Hypothalamus (tissue), 51 donors: ENCODE data around the gene ZFYVE1.
A peak's percentile ranks its signal among the peaks of the same experiment; 100 is the strongest.
"Not testable (repeated sequence)": the region's sequence is repeated elsewhere in the genome, so short reads cannot be mapped to it uniquely, and the experiment has no call there.

Experiments
- DNase-seq, 51 donors: peaks; one replicate each; lab custom pipeline; 2025; lab: John Stamatoyannopoulos, UW

The ZFYVE1 gene

DNA sequence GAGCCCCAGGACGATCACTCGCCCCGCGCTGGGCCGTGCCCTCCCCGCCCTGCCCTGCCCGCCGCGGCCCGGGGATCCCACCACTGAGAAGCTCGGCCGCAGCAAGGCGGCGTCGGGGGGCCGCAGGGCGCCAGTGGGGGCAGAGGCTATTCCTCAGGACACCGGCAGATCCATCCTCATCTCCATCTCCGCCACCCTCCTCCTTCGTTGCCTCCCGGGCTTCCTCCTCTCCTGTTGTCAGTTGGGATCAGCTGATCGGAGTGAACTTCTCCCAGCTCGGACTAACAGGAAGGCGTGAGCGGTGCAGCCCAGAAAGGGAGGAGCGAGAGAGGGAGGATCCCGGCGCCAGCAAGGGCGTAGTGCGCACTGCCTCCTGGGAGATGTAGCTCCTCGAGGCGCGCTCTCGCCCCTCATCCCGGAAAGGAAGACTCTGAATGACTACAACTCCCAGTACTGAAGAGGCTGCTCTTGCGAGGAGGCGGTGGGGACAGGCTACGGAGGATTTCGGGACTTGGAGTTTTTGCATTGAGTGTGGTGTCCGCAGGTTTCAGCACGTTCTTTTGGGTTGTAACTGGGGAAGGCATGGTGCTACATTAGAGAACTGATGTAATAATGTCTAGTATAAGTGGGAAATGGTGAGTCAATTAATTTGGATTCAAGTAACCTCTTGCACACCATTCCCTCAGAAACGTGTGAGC is at the start of gene ZFYVE1:
ZFYVE1 (minus strand) TSS at position 262 of the 698 bp plus-strand sequence. CDS start 2,598 bp downstream, outside the sequence.
- peak; percentile 58 to 99 (median 97) for DNase-seq

DNA sequence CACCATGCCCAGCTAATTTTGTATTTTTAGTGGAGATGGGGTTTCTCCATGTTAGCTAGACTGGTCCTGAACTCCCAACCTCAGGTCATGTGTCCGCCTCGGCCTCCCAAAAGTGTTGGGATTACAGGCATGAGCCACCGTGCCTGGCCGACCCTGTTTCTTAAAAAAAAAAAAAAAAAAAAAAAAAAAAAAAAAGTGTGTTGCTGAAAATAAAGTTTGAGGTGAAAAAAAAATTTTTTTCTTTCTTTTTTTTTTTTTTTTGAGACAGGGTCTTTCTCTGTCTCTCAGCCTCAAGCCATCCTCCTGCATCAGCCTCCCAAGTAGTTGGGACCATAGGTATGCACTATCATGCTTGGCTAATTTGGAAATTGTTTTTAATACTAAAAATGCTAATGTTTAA is 42.7 kb upstream of the ZFYVE1 start:
- no peak for DNase-seq

GRCh38 chr14:73058922-73059673 is 32.2 kb upstream of the ZFYVE1 start:
- DNase-seq = peak in 18 of 51 donors; percentile 25 to 73 (median 46)

GRCh38 chr14:73058224-73058921 is 31.5 kb upstream of the ZFYVE1 start, which contains the start of gene RBM25:
Gene RBM25 (plus strand): TSS chr14:73058534. CDS start chr14:73071642, 13,108 bp downstream.
- DNase-seq = peak; percentile 72 to 98 (median 92)

GRCh38 chr14:73057944-73058223 is 31.0 kb upstream of the ZFYVE1 start:
- DNase-seq = no peak

- DNase-seq = no peak
Measured at GRCh38 chr14:73055251-73055650, 28.3 kb upstream of the ZFYVE1 start.

- no peak for DNase-seq
Measured at GRCh38 chr14:73049428-73049827, 22.5 kb upstream of the ZFYVE1 start.

GRCh38 chr14:73047808-73048207 is 20.9 kb upstream of the ZFYVE1 start:
- no peak for DNase-seq

GRCh38 chr14:73036706-73037450 is 10.0 kb upstream of the ZFYVE1 start:
- not testable (repeated sequence) for DNase-seq

- DNase-seq = no peak
Measured at GRCh38 chr14:73027984-73028383, 1.1 kb upstream of the ZFYVE1 start.

- DNase-seq = no peak
Measured at GRCh38 chr14:73027546-73027945, 640 bp upstream of the ZFYVE1 start.

DNA sequence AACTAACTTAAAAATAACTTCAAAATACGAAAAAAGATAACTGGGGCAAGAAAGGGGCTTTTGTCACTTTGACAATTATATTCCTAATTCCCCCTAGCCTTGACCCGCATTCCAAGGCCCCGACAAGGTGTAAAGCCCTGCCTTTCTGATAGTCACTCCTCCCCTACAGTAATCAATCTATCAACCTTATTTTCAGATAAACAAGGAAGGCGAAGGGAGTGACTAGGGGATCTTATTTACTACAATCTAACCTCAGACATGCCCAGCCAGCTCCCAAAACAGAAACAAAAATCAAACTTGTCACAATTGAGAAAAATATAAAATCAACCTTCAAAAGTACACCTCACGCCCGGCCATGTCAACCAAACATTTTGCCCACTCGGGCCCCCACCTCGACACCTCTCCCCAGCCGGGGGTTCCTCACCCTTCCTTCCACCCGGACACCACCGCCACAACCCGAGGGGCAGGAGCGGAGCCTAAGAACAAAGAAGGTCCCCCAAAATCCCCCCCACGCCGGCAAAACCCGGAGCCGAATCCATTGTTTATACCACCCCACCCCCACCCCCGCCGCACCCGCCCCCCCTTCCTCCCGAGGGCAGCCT is 562 bp downstream of the ZFYVE1 start:
- peak in 6 of 51 donors; percentile 34 to 48 (median 38) for DNase-seq

DNA sequence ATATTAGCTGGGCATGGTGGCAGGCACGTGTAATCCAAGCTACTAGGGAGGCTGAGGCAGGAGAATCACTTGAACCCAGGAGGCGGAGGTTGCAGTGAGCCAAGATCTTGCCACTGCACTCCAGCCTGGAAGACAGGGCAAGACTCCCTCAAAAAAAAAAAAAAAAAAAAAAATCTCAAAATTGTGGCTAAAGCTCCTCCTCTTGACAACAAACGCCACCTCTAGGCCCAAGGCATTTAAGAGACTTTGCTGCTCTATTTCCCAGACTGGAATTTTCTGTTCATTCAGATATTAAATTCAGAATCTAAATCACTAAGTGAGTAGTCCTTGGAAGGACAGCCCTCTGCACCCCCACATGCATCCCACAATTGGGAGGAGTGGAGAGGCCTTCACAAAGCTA is 1.4 kb downstream of the ZFYVE1 start:
- DNase-seq = no peak

DNA sequence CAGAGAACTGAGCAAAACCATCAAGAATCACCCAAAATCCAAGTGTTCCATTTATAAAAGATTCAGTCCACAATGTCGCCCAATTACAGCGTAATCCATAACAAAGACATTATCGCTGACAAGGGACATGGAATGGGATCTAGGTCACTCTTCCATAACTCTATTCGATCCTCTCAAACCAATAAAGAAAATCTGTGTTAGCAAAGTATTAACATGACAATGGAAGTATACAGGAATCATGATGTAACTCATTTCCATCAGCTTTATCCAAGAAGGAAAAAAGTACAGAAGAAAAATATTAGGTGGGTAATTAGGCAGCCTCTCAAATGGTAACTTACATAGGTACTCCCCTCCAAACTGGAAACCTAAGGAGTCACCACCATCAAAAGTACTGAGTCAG is 4.9 kb downstream of the ZFYVE1 start:
- no peak for DNase-seq

DNA sequence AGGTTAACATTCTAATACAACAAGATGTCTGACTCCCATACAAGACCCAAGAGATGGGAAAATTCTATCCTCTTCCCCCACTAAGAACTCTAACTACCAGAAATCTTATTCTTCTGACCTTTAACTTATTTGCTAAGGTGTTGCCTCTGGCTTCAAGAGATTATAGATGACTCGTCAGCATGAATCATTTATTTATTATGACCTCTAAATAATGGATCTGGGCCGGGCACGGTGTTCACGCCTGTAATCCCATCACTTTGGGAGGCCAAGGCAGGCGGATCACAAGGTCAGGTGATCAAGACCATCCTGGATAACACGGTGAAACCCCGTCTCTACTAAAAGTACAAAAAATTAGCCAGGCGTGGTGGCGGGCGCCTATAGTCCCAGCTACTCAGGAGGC is 10.9 kb downstream of the ZFYVE1 start:
- not testable (repeated sequence) for DNase-seq

DNA sequence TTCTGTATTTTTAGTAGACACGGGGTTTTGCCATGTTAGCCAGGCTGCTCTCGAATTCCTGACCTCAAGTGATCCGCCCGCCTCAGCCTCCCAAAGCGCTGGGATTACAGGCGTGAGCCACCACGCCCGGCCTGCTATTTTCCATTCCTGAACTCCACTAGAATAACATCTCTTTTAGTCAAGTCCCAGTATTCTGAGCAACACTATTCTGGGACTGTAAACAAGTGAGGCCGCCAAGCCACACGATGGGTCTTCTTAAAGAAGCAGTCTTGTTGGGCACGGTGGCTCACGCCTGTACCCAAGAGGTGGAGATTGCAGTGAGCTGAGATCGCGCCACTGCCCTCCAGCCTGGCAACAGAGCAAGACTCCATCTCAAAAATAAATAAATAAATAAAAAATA is 11.4 kb downstream of the ZFYVE1 start:
- not testable (repeated sequence) for DNase-seq

DNA sequence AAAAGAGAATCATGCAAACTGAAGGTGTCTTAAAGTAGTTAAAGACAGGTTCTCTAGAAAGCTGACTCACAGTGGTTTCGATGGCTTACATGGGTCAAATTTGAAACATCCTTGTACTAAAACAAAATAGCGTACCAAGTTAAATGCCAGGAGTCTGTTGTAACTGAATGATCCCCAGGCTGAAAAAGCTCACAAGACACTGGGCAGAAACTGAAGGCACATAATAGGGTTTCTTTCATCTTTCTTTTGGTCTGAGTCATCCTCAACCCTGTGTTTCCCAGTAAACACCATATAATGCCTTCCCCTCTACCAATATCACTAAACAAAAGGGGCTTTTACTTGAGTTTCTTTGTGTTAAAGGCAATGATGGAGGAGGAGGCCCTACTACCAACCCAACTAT is 12.8 kb downstream of the ZFYVE1 start:
- DNase-seq = no peak

DNA sequence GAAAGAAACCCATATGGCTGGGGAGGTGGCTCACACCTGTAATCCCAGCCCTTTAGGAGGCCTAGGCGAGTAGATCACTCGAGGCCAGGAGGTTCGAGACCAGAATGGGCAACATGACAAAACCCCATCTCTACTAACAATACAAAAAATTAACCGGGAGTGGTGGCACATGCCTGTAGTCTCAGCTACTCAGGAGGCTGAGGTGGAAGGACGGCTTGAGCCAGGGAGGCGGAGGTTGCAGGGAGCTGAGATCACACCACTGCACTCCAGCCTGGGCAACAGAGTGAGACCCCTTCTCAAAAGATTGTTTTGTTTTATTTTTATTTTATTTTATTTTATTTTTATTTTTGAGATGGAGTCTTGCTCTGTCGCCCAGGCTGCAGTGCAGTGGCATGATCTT is 15.7 kb downstream of the ZFYVE1 start:
- not testable (repeated sequence) for DNase-seq

GRCh38 chr14:73008501-73008900 is 18.4 kb downstream of the ZFYVE1 start:
- no peak for DNase-seq

DNA sequence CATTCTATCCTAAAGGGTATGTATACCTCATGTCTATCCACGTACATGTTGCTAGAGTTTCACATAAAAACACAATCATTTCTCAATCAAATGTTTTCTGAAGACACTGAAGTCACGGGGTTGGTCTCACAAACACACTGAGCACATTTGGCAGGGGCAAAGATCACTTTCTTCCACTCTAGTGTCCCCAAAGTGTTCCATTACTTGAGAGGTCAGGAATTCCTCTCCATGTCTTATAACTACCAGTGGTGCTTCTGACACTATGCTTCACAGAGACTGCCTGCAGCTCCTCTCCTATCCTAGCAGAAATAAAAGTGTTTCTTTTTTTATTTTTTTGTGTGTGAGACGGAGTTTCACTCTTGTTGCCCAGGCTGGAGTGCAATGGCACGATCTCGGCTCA is 19.1 kb downstream of the ZFYVE1 start:
- no peak for DNase-seq
